ENCODE measurements around the gene ARSD. TPM values are rescaled to one million over a fixed set of nuclear protein-coding genes. Genes with fewer than 3 reads are reported as not detected.

Gene ARSD
- total and polyA plus RNA-seq, 2 of the 8 experiments (the other 6 are each of a cell fraction or from before 2014, with no cell fraction given): 1.8 to 3.2 TPM

GRCh38 chrX:2875136-2875481 is 54.0 kb downstream of the ARSD start (continued):
- TF ChIP-seq SP2 (IDR thresholded peaks at IDR 0.05; ENCODE audit: low read length): no peak
- TF ChIP-seq, protein P1, sequence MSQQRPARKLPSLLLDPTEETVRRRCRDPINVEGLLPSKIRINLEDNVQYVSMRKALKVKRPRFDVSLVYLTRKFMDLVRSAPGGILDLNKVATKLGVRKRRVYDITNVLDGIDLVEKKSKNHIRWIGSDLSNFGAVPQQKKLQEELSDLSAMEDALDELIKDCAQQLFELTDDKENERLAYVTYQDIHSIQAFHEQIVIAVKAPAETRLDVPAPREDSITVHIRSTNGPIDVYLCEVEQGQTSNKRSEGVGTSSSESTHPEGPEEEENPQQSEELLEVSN (IDR thresholded peaks at IDR 0.05): no peak
- no peak for TF ChIP-seq POLR2AphosphoS5 (IDR thresholded peaks at IDR 0.05; ENCODE audit: low read depth, low read length)
- TF ChIP-seq CEBPB (IDR thresholded peaks at IDR 0.05; ENCODE audit: low read depth, low read length): no peak
